Measurements from ENCODE around the gene ZNF763. TPM values are rescaled to one million over a fixed set of nuclear protein-coding genes. Genes with fewer than 3 reads are reported as not detected.

Gene ZNF763
- polyA plus RNA-seq, 1 of the 3 experiments (the other 2 are of a cell fraction): 0.72 TPM

DNA sequence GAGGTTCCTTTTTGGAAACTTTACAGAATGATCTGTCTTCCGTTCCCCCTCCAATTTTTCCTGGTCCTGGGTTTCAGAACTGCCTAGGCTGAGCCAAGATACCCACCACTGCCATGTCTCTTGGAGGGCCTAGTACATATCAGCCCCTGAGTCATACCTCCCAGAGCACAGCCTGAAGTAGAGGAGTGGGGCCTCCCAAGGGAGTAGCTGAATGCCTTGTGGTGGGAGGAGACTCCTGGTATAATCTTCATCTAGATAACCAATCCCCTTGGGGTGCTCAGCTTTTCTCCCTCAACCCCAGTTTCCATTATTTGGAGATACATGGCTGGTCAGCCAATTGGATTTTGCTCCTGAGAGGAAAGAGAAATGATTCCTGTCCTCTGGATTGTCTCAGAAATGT lies 30.3 kb downstream of the ZNF763 start:
- H3K79me2 ChIP-seq (ENCODE audit: insufficient read depth): peaks cover 61% of the 10 kb centered on the region; the same call in 1 of the 2 replicates
- no peaks in the 10 kb centered on the region for H3K9me2 ChIP-seq
- H3K9me3 ChIP-seq: no peaks in the 10 kb centered on the region
- 0 out of 2 replicates have a peak, but pooled peaks cover 2% of the 10 kb centered on the region for H4K20me1 ChIP-seq (ENCODE audit: insufficient read depth)
- no peak for DNase-seq
- no peaks in the 10 kb centered on the region for H3K27me3 ChIP-seq (ENCODE audit: insufficient read depth)
- ChIA-PET POLR2A (no interaction called here), CTCF (interaction anchor here (0.9 kb wide), 1 partner anchor 198 kb away, joined by 3 read pairs; no protein-coding TSS in a partner anchor)
- no peak overlapping the region for H3K4me2 ChIP-seq
- H2AFZ ChIP-seq (ENCODE audit: low read depth): no peak overlapping the region
- H3K9ac ChIP-seq: no peak overlapping the region
- H3K36me3 ChIP-seq (replicated peaks in 1 of 2; ENCODE audit: control insufficient read depth in 1 of 2, insufficient read depth in 2 of 2, low read length in 1 of 2): peaks cover 0 to 2% of the 10 kb centered on the region in 2 experiments
- peaks cover 8% of the 10 kb centered on the region for H3F3A ChIP-seq (replicated peaks; ENCODE audit: insufficient read depth)
- no peak overlapping the region for H3K4me3 ChIP-seq (ENCODE audit: low read depth in 2 of 2, low read length in 1 of 2)
- TF ChIP-seq, protein P1, sequence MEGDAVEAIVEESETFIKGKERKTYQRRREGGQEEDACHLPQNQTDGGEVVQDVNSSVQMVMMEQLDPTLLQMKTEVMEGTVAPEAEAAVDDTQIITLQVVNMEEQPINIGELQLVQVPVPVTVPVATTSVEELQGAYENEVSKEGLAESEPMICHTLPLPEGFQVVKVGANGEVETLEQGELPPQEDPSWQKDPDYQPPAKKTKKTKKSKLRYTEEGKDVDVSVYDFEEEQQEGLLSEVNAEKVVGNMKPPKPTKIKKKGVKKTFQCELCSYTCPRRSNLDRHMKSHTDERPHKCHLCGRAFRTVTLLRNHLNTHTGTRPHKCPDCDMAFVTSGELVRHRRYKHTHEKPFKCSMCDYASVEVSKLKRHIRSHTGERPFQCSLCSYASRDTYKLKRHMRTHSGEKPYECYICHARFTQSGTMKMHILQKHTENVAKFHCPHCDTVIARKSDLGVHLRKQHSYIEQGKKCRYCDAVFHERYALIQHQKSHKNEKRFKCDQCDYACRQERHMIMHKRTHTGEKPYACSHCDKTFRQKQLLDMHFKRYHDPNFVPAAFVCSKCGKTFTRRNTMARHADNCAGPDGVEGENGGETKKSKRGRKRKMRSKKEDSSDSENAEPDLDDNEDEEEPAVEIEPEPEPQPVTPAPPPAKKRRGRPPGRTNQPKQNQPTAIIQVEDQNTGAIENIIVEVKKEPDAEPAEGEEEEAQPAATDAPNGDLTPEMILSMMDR (IDR thresholded peaks at IDR 0.05): no peak
- TF ChIP-seq PBX3 (IDR thresholded peaks at IDR 0.05): no peak
- no peak for TF ChIP-seq FOXM1 (IDR thresholded peaks at IDR 0.05; ENCODE audit: low read depth)
- TF ChIP-seq SIN3A (IDR thresholded peaks at IDR 0.05; ENCODE audit: borderline replicate concordance, low read depth, low read length): no peak
- no peak for TF ChIP-seq RAD21 (IDR thresholded peaks at IDR 0.05; ENCODE audit: low read length)
- TF ChIP-seq, protein P2, sequence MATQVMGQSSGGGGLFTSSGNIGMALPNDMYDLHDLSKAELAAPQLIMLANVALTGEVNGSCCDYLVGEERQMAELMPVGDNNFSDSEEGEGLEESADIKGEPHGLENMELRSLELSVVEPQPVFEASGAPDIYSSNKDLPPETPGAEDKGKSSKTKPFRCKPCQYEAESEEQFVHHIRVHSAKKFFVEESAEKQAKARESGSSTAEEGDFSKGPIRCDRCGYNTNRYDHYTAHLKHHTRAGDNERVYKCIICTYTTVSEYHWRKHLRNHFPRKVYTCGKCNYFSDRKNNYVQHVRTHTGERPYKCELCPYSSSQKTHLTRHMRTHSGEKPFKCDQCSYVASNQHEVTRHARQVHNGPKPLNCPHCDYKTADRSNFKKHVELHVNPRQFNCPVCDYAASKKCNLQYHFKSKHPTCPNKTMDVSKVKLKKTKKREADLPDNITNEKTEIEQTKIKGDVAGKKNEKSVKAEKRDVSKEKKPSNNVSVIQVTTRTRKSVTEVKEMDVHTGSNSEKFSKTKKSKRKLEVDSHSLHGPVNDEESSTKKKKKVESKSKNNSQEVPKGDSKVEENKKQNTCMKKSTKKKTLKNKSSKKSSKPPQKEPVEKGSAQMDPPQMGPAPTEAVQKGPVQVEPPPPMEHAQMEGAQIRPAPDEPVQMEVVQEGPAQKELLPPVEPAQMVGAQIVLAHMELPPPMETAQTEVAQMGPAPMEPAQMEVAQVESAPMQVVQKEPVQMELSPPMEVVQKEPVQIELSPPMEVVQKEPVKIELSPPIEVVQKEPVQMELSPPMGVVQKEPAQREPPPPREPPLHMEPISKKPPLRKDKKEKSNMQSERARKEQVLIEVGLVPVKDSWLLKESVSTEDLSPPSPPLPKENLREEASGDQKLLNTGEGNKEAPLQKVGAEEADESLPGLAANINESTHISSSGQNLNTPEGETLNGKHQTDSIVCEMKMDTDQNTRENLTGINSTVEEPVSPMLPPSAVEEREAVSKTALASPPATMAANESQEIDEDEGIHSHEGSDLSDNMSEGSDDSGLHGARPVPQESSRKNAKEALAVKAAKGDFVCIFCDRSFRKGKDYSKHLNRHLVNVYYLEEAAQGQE (IDR thresholded peaks at IDR 0.05; ENCODE audit: low read depth, low read length): no peak
- TF ChIP-seq CHD2 (IDR thresholded peaks at IDR 0.05; ENCODE audit: low read length, partially characterized antibody): no peak
- no peak for TF ChIP-seq TEAD4 (IDR thresholded peaks at IDR 0.05; ENCODE audit: borderline replicate concordance, insufficient read depth)
- TF ChIP-seq ELF1 (IDR thresholded peaks at IDR 0.05): no peak
- TF ChIP-seq TAF1 (IDR thresholded peaks at IDR 0.05; ENCODE audit: borderline replicate concordance, low read depth, low read length): no peak
- TF ChIP-seq FOSL2 (IDR thresholded peaks at IDR 0.05; ENCODE audit: borderline replicate concordance, low read depth): no peak
- TF ChIP-seq, protein P3, sequence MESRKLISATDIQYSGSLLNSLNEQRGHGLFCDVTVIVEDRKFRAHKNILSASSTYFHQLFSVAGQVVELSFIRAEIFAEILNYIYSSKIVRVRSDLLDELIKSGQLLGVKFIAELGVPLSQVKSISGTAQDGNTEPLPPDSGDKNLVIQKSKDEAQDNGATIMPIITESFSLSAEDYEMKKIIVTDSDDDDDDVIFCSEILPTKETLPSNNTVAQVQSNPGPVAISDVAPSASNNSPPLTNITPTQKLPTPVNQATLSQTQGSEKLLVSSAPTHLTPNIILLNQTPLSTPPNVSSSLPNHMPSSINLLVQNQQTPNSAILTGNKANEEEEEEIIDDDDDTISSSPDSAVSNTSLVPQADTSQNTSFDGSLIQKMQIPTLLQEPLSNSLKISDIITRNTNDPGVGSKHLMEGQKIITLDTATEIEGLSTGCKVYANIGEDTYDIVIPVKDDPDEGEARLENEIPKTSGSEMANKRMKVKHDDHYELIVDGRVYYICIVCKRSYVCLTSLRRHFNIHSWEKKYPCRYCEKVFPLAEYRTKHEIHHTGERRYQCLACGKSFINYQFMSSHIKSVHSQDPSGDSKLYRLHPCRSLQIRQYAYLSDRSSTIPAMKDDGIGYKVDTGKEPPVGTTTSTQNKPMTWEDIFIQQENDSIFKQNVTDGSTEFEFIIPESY (IDR thresholded peaks at IDR 0.05; ENCODE audit: borderline replicate concordance, low read depth): no peak
- no peak for TF ChIP-seq NFIC (IDR thresholded peaks at IDR 0.05; ENCODE audit: borderline replicate concordance)
- TF ChIP-seq, protein P4, sequence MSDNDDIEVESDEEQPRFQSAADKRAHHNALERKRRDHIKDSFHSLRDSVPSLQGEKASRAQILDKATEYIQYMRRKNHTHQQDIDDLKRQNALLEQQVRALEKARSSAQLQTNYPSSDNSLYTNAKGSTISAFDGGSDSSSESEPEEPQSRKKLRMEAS (IDR thresholded peaks at IDR 0.05; ENCODE audit: low read depth): no peak
- no peak for TF ChIP-seq JUND (IDR thresholded peaks at IDR 0.05)
- TF ChIP-seq POLR2AphosphoS5 (IDR thresholded peaks at IDR 0.05; ENCODE audit: low read depth, low read length): no peak
- TF ChIP-seq RXRA (IDR thresholded peaks at IDR 0.05; ENCODE audit: borderline replicate concordance, low read depth): no peak
- no peak for TF ChIP-seq TCF12 (IDR thresholded peaks at IDR 0.05)
- TF ChIP-seq RFX5 (IDR thresholded peaks at IDR 0.05; ENCODE audit: low read length): no peak
- H3K4me1 ChIP-seq (ENCODE audit: control insufficient read depth in 1 of 2, insufficient read depth in 2 of 2, low read depth in 1 of 2, low read length in 1 of 2): no peaks in the 10 kb centered on the region
- no peak overlapping the region for H3K27ac ChIP-seq (ENCODE audit: low read depth in 2 of 2, low read length in 1 of 2)
- 82% methylated on average over 1 of the region's 1 CpG for WGBS (ENCODE audit: low lambda C conversion rate)
